GM19397 (cell line): ENCODE results near the gene TMEM44.

Source experiments
- ATAC-seq: cut with Tn5 transposase; IDR thresholded peaks from one replicate; pipeline ENCODE4 v1.9.1; 2021; ENCODE audit warnings: mild to moderate bottlenecking, moderate library complexity; ENCODE audit not compliant: unreplicated experiment

Gene TMEM44

GRCh38 chr3:194584320-194584776, 48.9 kb downstream of the TMEM44 start:
- ATAC-seq, result no peak

DNA sequence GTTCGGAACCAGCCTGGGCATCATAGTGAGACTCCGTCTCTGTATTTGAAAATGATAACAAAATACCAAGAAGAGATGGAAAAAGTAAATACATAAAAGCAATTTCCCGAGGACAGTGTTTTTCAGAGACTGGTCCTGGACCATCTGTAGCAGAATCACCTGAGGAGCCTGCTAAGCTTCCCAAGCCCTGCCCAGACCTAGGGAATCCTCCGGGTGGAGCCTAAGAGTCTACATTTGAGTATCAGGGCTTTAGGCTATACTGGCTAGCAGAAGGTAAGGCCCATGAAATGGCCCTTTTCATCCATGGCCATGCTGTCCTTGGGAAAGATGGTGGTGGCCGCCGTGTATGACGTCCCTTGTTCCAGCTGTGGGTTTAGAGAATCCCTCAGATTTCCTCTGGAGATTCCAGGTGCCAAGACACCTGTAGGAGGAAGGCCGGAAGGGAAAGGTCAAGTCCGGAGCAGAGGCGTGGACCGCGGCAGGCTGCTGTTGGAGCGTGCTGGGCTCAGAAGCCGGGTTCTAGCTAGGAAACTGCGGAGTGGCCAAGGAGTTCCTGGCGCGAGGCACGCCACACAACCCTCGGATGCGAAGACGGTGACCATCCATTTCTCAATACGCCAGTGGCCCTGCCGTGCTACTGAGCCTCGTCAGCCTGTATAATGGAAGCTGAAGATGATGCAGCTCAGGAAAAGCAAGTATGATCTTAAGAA, 50.9 kb downstream of the TMEM44 start:
- no peak for ATAC-seq

GRCh38 chr3:194579091-194579606, 54.1 kb downstream of the TMEM44 start:
- no peak for ATAC-seq

DNA sequence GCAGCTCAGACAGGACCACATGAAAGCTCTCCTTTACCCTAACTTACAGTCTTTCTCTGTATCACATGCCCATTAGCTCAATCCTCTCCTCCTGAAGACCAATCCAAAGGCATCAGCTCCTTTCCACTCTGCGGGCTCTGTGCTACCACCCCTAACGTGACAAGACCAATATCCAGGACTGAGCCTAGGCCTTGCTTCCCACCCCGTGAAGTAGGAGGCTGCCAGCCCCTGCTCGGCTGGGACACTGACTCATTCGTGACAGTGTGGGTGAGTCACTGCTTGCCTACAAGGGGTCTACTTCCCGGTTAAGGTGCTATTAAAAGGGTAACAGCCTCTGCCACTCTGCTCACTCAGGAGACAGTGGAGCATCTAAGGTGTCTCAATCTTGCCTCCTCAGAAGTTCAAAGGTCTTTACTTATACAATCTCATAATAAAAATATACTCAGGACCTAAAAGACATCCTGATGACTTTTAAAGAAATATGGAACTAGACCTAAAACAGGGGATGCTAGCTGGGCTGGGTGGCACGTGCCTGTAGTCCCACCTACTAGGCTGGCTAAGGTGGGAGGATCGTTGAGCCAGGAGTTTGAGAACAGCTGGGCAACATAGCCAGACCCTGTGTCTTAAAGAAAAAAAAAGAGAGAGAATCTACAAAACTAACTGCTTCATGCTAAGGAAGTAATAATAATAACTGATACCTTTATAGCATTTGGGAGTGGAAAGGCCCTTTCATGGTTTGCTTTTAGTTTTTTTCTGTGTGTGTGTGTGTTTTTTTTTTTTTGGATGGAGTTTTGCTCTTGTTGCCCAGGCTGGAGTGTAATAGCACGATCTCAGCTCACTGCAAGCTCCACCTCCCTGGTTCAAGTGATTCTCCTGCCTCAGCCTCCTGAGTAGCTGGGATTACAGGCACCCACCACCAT, 55.0 kb downstream of the TMEM44 start:
- no peak for ATAC-seq

GRCh38 chr3:194575484-194576210, 57.6 kb downstream of the TMEM44 start:
- ATAC-seq, result no peak

GRCh38 chr3:194574639-194575483, 58.4 kb downstream of the TMEM44 start:
- no peak for ATAC-seq

DNA sequence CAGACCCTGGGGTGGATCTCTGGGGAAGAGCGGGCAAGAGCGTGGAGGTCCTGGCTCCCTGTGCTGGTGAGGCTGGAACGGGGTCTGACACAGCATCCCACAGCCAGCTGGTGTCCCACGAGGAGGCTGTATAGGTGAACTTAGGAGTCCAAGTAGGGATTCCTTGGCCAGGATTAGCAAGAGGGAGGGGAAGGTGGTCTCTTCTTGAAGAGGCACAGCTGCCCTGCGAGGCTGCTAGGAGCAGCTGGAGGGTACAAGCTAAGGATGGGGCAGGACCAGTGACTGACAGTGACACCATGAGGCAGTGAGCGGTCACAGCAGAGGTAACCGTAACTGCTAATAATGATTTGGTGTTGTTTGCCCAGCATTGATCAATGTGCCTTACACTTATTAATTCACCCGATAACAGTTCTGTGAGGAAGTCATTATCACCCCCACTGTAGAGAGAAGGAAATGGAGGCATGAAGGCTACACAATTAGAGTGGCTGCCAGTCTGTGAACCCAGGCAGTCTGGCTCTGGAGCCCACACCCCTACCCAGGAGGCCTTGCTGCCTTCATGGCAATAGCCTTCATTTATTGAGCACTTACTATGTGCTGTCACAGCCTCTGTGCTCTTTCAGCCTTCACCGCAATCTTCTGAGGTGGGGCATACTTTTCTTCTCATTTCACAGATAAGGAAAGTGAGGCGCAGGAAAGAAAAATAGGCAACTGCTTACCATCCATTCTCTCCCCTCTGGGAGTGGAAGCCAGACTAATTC, 59.4 kb downstream of the TMEM44 start:
- peak; percentile 70 for ATAC-seq

DNA sequence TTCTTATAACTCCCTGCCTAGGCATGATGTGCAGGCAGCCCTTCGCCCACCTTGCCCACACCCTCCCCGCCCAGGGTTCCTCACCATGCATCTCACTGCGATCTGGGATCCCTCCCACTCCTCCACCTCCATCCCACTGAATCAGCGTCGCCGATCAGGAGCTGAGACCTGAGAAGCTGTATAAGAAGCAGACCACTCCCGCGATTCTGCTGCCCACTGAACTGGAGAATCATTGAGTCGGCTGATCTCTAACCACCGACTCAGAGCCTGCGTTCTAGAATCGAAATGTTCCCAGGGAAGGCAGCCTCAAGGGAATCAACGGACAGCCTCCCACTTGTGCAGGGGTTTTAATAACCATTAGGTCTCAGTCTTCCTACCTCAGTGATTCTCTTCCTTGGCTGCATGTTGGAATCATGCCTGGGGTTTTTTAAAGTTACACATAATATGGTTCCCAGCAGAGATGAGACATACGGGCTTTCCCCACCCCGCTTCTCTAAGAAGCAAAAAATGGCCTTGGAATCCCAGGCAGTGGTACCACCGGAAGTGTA, 60.2 kb downstream of the TMEM44 start:
- no peak for ATAC-seq

DNA sequence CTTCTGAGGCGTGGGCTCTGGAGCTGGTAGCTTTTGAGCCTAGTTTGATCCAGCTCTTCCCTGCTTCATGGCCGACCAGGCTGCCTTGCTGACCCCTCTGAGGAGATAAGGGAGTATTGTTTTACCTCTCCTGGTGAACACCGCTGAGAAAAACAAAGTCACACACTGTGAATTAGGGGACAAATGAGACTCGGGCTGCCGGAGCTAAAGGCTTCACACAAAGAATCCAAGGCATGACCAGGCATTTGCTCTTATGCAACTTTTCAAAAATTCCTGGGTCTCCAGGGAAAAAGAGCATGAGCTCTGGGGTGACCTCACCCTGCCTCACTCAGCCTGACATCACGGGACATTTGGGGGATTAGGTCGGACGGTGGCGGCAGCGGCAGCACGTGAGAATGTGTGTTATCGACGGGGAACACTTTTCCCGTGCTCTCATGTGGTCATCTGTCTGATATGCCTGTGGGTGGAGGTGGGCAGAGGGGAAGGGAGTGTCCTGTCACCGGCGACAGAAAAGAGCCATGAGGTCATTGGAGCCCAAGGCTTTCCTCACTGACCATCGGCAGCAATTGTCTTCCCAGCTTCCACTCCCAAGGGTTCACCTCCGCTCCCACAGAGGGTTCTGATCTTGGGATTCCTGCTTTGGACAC, 61.0 kb downstream of the TMEM44 start:
- ATAC-seq, result no peak

DNA sequence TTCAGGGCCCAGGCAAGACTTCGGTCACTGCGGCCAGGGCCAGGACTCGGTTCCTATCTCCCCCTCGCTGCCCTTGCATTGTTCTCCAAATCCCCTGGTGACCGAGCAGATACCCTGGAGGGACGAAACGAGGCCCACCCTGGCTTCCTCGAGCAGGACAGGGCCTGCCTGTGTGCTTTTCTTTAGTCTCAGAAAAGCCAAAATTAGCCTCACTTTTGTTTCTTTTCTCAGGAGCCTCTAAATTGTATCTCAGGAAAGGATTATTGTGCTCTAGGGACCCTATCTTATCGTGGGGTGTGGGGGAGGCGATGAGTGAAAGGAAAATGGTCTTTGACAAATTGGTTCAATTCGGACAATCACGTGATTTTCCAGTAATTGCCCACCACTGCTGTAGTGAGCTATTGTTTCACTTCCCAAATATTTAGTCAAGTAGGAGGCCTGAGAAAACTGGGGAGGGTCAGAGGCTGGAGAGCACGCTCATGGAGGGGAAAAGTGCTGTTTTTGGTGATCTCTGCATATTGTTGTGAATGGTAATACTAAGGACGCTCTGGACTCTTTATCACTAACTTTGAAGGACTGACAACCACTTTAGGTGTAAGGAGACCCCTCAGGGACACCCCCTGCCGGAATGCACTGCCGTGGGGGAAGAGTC, 61.6 kb downstream of the TMEM44 start:
- no peak for ATAC-seq

- no peak for ATAC-seq
These were observed 62.3 kb downstream of the TMEM44 start for GRCh38 chr3:194570898-194571297.

DNA sequence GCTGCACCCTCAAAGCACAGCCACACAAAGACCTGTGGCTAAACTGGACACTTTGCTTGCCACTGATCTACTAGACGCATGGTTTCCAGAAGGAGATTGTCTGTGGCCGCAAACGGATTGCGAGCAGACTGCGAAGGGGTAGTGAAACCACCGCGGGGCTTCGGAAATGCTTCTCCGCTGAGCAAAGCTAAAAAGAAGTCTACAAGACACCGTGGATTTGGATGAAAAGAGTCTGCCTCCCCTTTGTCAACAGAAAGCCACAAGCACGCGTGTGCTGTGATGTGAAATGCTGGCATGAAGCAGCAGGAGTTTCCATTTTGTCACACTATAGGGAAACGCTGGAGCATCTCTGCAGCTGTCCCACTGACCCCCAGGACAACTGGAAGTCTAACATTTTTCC, 63.0 kb downstream of the TMEM44 start:
- ATAC-seq, result no peak

- ATAC-seq, result no peak
These were observed 64.0 kb downstream of the TMEM44 start for GRCh38 chr3:194569252-194569651.

DNA sequence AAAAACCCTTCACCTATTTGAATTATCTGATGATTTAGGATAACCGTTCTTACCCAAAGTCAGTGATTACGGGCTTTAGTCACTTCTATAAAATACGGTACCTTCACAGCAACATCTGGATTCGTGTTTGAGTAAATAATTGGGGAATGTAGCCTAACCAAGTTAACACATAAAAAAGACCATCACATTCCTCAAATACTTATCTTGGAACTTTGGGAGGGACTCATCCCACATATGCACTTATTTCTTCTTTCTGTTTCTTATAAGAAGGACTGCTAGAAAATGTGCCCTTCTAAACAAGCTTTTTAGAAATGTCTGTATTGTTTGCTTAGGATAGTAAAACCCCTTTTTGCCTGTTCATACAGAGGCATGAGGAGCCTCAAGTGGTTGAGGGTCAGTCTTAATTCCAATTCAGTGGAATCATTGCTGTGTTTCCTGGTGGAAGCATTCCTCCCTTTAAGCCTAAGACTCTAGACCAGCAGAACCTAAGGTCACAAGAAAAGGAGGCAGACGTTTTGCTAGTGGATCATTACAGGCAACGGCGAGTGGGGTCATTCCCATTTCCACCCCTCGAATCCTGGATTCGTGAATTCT, 67.5 kb downstream of the TMEM44 start:
- ATAC-seq, result no peak

GRCh38 chr3:194562986-194563385, 70.2 kb downstream of the TMEM44 start:
- ATAC-seq, result no peak

DNA sequence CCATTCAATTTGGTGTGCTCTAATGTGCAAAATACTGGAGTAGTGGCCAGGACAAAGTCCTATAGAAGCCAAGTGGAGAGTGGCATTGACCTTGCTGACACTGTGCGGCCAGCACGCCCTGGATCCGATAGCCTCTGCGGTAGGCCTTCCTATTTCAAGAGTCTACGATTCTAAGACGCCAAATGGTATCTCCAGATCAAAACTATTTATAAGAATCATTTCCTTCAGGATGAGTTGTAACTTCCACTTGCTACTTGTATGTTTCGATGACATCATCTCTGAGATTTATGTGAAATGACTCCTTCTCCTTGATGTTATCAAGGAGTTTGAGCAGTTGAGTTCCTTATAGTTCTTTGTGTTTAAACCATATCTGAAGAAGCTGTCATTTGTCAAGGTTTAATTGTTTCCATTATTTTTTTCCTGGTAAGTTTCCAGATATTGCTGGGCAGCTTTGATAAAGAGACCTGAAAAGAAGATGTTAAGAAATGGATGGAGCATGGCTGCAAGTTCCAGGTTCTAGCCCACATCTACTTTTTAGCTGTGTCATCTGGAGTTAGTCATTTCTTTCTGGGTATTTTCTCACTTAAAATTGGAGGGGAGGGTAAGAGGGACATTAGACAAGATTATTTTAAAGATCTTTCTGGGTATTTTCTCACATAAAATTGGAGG, 71.8 kb downstream of the TMEM44 start:
- no peak for ATAC-seq

DNA sequence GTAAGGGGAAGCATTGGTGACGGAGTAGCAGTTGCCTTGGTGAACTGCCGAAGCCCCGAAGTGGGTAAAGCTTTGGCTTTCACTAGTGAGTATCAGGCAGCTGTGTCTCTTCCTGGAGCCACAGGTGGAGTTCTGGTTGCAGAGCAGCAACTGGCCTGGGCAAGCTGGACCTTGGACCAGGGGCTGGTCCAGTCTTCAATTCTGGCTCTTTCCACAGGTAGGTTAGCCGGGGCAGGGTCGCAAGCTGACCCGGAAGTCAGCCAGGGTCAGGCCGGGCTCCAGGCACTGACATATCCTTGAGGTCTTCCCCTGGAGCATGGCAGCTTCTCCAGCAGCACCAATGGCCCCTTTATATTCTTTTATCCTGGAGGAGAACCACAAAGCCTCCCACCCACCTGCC, 73.2 kb downstream of the TMEM44 start:
- ATAC-seq, result no peak
